Globus pallidus (tissue), 1 donor: ENCODE measurements around the gene SLAMF8.

Experiments
- DNase-seq: peaks from one replicate; pipeline ENCODE4 v3.0.0-alpha.2; 2015; ENCODE audit warnings: low spot score

Gene SLAMF8

DNA sequence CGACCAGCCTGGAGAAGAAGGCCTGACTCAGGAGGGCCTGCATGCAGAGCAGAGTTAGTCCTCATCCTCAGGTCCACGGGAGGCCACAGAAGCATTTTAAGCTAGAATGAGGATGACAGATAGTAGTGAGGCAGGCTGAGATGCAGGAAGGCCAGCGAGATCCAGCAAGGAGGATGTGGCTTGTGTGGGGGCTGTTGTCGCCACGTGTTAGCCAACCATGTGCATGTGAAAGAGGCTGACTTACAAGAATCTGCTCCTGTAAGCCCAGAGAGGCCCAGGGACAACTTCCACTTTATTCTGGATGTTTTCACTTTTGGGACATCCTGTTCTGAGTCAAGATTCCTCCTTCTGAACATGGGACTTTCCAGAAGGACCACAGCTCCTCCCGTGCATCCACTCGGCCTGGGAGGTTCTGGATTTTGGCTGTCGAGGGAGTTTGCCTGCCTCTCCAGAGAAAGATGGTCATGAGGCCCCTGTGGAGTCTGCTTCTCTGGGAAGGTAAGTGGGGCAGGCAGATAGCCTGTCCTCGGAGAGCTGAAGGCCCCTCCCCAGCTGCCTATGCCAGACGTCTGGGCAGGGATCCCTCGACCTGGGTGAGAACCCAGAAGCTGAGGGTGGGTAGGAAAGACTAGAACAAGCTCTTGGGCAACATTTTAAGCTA, at the start of gene SLAMF8:
SLAMF8 (plus strand) TSS at position 433 of the 661 bp plus-strand sequence; CDS start at position 459, 26 bp downstream.
- DNase-seq: peak; percentile 36

DNA sequence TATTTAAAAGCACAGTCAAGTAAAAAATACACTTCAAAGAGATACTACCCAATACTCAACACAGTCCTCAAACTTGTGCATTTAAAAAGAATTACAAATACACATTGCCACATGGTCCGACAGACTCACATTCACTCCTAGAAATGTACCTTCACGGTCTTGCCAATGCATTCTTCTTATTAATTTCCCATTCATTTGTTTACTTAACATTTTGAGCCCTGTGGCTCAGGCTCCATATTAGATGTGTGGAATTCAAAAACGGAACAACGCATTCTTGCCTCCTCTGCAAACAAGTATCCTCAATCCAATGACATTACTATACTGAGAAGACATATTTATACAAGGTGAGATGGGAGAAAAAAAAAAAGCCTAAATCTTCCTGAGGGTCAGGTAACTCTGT, 48.4 kb upstream of the SLAMF8 start:
- DNase-seq: no peak

DNA sequence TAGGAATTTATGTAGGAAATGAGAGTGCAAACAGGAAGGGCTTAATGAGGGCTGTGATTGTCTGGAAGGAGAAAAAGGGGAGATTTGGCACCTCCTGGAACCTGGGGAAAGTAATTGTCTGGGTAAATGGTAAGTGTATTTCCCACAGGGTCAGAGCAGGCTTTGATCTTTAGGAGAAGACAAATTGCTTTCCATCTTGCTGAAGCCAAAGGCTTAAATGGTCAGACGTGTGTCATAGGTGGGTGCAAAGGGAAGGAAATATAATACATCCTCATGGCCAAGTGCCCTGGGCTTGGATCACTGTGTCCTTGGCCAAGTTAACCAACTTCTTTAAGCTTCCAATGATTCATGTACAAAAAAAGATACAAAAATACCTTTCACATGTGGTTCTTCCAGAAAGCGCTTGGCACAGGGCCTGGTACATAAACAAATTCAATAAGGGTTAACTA, 47.2 kb upstream of the SLAMF8 start:
- DNase-seq: no peak

DNA sequence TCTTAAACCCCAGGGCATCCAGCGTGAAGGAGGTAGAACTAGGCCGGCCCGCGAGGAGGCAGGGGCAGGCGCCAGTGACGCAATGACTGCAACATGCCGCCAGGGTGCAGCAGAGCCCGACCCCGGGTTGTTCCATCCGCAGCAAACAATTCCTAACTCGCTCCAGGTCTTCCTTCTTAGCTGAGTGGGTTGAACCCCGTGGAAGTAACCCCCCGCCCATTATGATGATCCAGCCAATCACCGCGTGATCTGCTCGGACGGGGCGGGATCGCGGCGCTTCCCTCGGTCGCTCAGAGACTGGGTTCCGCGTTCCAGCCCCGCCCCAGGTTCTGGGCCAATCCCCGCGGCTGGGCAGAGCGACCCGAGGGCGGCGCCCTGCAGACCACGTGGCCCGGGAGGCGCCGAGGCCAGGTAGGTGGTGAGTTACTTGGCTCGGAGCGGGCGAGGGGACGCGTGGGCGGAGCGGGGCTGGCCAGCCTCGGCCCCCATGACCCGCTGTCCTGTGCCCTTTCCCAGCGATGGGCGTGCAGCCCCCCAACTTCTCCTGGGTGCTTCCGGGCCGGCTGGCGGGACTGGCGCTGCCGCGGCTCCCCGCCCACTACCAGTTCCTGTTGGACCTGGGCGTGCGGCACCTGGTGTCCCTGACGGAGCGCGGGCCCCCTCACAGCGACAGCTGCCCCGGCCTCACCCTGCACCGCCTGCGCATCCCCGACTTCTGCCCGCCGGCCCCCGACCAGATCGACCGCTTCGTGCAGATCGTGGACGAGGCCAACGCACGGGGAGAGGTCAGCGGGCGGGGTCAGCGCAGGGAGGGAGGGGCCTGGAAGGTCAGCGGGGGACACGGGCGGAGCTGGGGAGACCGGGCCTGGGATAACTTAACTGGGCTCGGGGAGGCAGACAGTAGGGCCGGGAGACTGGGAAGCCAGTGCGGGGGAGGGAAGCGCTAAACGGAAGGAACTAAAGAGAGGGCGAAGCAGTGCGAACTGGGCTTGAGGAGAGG, 45.8 kb upstream of the SLAMF8 start, which contains the start of gene DUSP23:
DUSP23 (plus strand) TSS at position 380 of the 1,000 bp plus-strand sequence; CDS start at position 519, 139 bp downstream.
- peak; percentile 97 for DNase-seq

DNA sequence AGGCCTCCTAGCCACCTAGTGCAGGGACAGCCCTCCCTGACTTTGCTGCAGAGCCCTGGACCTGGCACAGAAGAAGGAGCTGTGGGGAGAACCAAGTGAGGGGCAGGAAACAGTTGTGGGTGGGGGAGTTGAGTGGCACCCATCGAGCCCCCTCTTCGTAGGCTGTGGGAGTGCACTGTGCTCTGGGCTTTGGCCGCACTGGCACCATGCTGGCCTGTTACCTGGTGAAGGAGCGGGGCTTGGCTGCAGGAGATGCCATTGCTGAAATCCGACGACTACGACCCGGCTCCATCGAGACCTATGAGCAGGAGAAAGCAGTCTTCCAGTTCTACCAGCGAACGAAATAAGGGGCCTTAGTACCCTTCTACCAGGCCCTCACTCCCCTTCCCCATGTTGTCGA, 44.7 kb upstream of the SLAMF8 start:
- DNase-seq: no peak

- DNase-seq: no peak
These were observed 42.9 kb upstream of the SLAMF8 start for GRCh38 chr1:159783724-159784123.

- DNase-seq: no peak
These were observed 40.2 kb upstream of the SLAMF8 start for GRCh38 chr1:159786465-159786864.

DNA sequence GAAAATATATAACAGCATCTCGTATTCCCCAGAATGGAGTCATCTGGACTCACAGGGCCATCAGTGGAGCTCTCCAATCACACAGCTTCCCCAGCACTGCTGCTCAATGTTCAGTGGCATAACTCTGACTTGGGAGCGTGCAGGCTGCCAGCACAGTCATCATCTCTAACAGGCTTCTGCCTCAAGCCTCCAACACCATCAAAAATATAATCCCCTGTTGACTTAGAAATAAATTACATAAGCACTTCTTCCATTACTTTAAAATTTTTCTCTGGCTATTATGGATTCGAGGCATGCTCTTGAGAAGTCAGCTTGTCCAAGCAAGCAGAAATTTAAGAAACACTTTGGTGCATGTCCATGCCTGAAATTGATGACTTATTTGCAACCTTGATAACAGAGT, 39.7 kb upstream of the SLAMF8 start:
- DNase-seq: no peak

DNA sequence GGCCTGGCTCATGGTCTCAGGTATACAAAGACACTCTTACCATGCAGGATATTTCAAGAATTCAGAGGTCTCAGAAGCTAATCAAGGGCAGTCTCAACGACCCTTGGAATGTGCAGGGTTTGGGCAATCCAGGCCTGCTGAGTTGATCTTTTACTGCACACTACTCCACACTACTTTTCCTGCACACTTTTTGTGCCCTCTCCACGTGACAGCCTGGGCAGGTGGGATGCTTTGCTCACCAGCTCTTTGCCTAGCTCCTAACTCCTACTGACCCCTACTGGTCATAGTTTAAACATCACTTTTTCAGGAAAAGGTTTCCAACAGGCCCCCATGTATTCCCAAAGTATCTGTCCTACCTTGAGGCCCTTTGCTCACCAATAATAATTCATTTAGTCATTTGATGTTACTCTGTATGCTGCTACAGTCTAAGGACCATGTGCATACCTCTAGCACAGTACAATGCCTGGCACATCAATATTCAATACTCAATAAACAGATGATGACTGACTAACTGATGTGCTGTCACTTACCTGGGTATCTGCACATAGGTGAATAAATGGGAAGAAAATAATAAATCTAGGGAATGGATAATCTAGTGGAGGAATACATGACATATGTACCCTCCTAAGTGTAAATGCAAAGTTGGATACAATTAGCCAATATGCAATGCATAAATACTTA, 36.3 kb upstream of the SLAMF8 start:
- DNase-seq: no peak

DNA sequence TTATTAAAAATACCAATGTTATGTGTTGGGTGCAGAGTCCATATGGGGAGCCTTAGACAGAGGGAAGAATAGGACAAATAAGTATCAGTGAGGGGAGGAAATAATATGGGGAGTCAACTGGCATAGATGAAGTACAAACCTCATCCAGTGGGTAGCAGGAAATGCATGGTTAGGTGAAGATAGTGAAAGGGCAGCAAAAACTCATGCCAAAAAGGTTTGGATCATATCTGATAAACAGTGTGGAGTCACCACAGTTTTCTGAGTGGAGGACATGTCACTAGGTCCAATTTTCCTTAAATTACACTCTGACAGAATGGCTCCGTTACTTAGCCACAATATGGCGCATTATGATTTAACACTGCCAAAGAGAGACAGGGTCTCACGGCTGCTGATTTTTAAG, 35.6 kb upstream of the SLAMF8 start:
- no peak for DNase-seq

- no peak for DNase-seq
These were observed 35.2 kb upstream of the SLAMF8 start for GRCh38 chr1:159791461-159791860.

DNA sequence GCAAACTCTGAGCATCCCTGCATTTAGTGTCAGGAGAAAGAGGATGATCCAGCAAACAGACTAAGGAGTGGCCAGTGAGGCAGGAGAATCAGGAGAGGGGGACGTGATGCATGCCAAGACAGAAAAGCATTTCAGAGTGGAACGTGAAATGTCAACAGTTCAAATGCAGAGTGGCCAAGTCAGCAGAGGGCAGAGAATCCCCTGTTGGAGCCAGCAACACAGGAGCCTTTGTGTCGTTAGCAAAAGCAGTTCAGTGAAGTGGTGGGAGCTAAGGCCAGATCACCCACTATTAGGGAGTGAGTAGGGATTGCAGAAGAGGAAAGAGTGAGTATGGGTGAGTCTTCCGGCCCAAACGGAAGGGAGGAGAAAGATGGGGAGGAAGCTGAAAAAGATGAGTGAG, 31.1 kb upstream of the SLAMF8 start:
- DNase-seq: no peak

- peak; percentile 67 for DNase-seq
These were observed 27.8 kb upstream of the SLAMF8 start for GRCh38 chr1:159798893-159799292.

GRCh38 chr1:159799446-159799985, 27.2 kb upstream of the SLAMF8 start:
- DNase-seq: no peak

DNA sequence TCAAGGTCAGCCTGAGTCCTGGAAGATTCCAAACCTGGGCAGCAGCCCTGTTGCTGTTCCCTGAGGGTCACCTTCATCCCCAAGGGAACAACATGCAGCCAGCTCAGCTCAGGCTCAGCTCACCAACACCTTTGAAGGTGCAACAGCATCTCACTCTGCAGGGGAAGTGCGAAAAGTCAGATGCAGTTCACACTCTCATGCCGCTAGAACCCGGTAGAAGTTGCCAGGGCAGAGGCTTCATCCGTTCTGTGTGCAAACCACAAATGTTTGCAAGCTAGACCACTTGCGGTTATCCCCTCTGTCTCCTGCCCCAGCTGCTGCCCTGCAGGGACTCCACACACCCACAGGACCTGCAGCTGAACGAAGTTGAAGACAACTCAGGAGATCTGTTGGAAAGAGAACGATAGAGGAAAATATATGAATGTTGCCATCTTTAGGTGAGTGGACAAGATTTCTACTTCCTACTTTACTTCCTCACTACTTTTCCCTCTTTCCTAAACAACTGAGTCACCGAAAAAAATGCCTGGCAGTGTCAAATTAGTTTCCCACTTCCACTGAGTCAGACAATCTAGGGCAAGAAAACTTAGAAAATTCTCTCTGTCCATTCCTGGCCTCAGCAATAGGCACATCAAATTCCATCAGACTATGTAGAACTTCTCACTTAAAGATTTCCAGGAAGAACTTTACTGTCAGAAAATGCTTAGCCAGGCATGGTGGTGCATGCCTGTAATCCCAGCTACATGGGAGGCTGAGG, 26.3 kb upstream of the SLAMF8 start:
- DNase-seq: no peak

DNA sequence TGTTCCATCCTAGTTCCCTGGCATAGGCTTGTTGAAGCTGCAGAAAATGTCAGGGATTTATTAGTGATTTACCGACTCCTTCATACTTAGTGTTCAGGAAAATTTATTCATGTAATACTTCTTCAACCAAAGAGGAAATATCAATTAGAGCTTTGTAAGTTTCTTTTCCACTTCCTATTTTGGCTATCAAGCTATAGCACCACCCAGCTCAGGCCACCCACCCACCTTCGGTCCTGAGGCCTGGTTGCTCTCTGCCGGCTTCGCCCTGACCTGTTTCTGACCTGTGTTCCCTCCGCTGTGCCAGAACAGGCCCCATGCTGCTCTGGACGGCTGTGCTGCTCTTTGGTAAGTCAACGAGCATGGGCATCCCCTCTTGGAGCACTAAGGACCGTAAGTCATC, 24.6 kb upstream of the SLAMF8 start, which contains the start of gene FCRL6:
FCRL6 (plus strand) TSS at position 250 of the 400 bp plus-strand sequence; CDS start at position 315, 65 bp downstream.
- DNase-seq: no peak

GRCh38 chr1:159803956-159804689, 22.6 kb upstream of the SLAMF8 start:
- DNase-seq: no peak

DNA sequence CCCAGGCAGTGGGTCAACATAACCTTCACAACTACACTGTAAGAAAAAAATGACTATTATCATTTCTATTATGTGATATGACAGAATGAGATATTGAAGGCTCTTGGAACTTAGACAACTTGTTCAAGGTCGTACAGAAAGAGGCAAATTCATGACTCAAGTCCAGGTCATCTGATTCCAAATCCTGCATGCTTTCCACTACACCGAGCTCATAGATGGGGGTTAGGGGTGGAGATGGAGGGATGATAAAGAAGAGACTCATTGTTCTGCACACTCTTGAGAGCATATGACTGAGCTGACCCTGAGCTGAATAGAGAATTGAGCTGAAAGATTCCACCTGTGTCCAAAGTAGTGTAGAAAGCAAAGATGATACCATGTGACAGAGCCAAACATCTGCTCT, 21.7 kb upstream of the SLAMF8 start:
- no peak for DNase-seq

GRCh38 chr1:159815926-159816325, 10.7 kb upstream of the SLAMF8 start:
- DNase-seq: no peak

GRCh38 chr1:159817276-159818041, 9.2 kb upstream of the SLAMF8 start:
- DNase-seq: no peak
